Prostate gland (tissue), 2 donors: ENCODE measurements around the gene OVCA2. TPM values are rescaled to one million over a fixed set of nuclear protein-coding genes. Genes with fewer than 3 reads are reported as not detected.
A peak's percentile ranks its signal among the peaks of the same experiment; 100 is the strongest.

Source experiments
- DNase-seq: peaks from one replicate; pipeline ENCODE4 v3.0.0-alpha.2; 2019; ENCODE audit warnings: low spot score
- H3K27ac ChIP-seq, 2 donors: fragments of 200-600 bp; sonication (generic); 2 replicates each; pipeline ENCODE4 v1.5.1; 2017 to 2019
- H3K27me3 ChIP-seq: fragments of 200-600 bp; sonication (generic); replicated peaks from 2 replicates; pipeline ENCODE4 v1.5.1; 2019; ENCODE audit not compliant: insufficient read depth
- H3K36me3 ChIP-seq, 2 donors: fragments of 200-600 bp; sonication (generic); 1 replicate in 1 of 2; 2 replicates in 1 of 2; pipeline versions ENCODE4 v1.5.1 to v1.8.1; 2017 to 2019
- H3K4me1 ChIP-seq: fragments of 200-600 bp; sonication (generic); replicated peaks from 2 replicates; pipeline ENCODE4 v1.5.1; 2019
- H3K4me3 ChIP-seq, 2 donors: fragments of 200-600 bp; sonication (generic); 2 replicates each; pipeline ENCODE4 v1.5.1; 2017 to 2019
- H3K9me3 ChIP-seq: fragments of 200-600 bp; sonication (generic); 2 replicates; pipeline ENCODE4 v1.5.1; 2017
- CTCF ChIP-seq, 4 experiments: fragments of 200-600 bp in 2 of 4; fragments of 450-650 bp in 2 of 4; sonication (generic) in 2 of 4; IDR thresholded peaks; 1 replicate in 3 of 4; 2 replicates in 1 of 4; pipeline ENCODE4 v1.5.1; 2016 to 2019; ENCODE audit warnings: antibody characterized with exemption in 4 of 4, mild to moderate bottlenecking in 2 of 4, moderate library complexity in 2 of 4
- POLR2A ChIP-seq: fragments of 450-650 bp; IDR thresholded peaks from one replicate; pipeline ENCODE4 v1.6.1; 2016; ENCODE audit warnings: antibody characterized with exemption, mild to moderate bottlenecking
- POLR2AphosphoS5 ChIP-seq: sonication (generic); formaldehyde crosslinking; IDR thresholded peaks from one replicate; pipeline ENCODE4 v1.6.1; 2017; ENCODE audit warnings: antibody characterized with exemption
- WGBS: methylation state at CpG from one replicate; pipeline ENCODE4 v1.1.5; 2018; 5-methylcytosine and 5-hydroxymethylcytosine counted together
- intact Hi-C: fragments of 100-400 bp; cut with DNase I; formaldehyde crosslinking; loops from one replicate; pipeline ENCODE4 v1.14.2; 2022
- total RNA-seq, 2 donors: library from RNA; depleted of rRNA; stranded (reverse); fragments of >200 nt; gene quantifications; one replicate each; pipeline ENCODE4 v1.1.0, GENCODE V29; 2016

The OVCA2 gene
- total RNA-seq, 2 donors from 2014 or later, result 52.2 to 57.5 TPM

DNA sequence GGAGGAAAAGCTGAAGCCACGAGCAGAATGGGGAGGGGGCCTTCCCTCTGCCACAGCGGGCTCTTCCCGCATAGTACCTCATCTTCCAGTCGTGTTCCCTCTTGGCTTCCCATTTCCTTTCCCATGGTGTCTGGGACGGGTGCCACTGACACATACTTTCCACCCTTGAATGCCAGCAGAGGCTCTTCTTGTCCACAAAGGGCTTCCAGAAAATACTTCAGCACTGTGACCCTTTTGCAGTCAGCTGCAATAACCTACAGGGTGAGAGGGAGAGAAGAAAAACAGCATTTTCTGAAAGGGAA, 43.8 kb downstream of the OVCA2 start:
- TF ChIP-seq POLR2A, result no peak
- no peak for TF ChIP-seq CTCF (IDR thresholded peaks at IDR 0.05)
- TF ChIP-seq POLR2AphosphoS5, result peak; percentile 12
- no peak for DNase-seq
- H3K27ac ChIP-seq, result peak overlapping the region; percentile 69
- H3K4me1 ChIP-seq, result peaks cover 13% of the 10 kb centered on the region
- peaks cover 4 to 7% of the 10 kb centered on the region in 2 donors for H3K36me3 ChIP-seq
- no peak overlapping the region for H3K4me3 ChIP-seq
- no peaks in the 10 kb centered on the region for H3K27me3 ChIP-seq
- WGBS, result 42% methylated on average over 5 of the region's 5 CpGs
- no peaks in the 10 kb centered on the region for H3K9me3 ChIP-seq
- intact Hi-C loops, result no loop called here

DNA sequence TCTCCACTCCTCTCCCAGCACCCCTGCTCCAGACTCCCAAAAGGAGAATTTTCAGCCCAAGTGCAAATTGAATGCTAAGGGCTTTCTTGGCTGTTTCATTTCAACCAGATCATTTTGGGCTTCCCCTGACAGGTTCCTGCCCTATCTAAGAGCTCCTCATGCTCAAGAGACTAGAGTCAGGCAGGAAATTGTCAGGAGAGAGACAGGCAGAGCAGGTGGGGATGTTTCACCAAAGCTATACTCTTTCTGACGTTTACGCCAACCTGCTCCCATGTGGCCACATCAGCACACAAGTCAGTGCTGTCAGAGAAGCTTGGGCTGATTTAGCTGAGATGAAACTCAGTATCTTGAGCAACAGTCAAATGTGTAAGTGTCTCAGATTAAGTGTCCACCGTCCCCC, 44.5 kb downstream of the OVCA2 start:
- 83% methylated on average over 3 of the region's 3 CpGs for WGBS
- Histone ChIP-seq H3K4me3 (no peak overlapping the region), H3K4me1 (peaks cover 13% of the 10 kb centered on the region), H3K9me3 (no peaks in the 10 kb centered on the region), H3K27ac (peak overlapping the region; percentile 49 to 69), H3K36me3 (peaks cover 0 to 1% of the 10 kb centered on the region in 2 donors), H3K27me3 (no peaks in the 10 kb centered on the region)
- intact Hi-C loops, result no loop called here
- no peak for TF ChIP-seq POLR2AphosphoS5
- TF ChIP-seq POLR2A, result no peak
- TF ChIP-seq CTCF (IDR thresholded peaks at IDR 0.05), result no peak
- DNase-seq, result no peak

GRCh38 chr17:2087597-2088211, 45.9 kb downstream of the OVCA2 start:
- no peak for DNase-seq
- Histone ChIP-seq H3K27me3 (no peaks in the 10 kb centered on the region), H3K4me1 (peaks cover 13% of the 10 kb centered on the region), H3K36me3 (no peaks in the 10 kb centered on the region), H3K27ac (peak overlapping the region; percentile 27 to 69), H3K4me3 (no peak overlapping the region), H3K9me3 (no peaks in the 10 kb centered on the region)
- 62% methylated on average over 10 of the region's 10 CpGs for WGBS
- intact Hi-C loops, result no loop called here
- TF ChIP-seq POLR2AphosphoS5 (peak; percentile 29), POLR2A (no peak), CTCF (IDR thresholded peaks at IDR 0.05) (no peak)

GRCh38 chr17:2089021-2089422, 47.2 kb downstream of the OVCA2 start:
- WGBS, result 61% methylated on average over 8 of the region's 8 CpGs
- no peaks in the 10 kb centered on the region for H3K27me3 ChIP-seq
- peak overlapping the region; percentile 74 to 79 for H3K27ac ChIP-seq
- TF ChIP-seq POLR2AphosphoS5, result no peak
- no peak for TF ChIP-seq CTCF (IDR thresholded peaks at IDR 0.05)
- no peak for TF ChIP-seq POLR2A
- H3K36me3 ChIP-seq, result no peaks in the 10 kb centered on the region
- H3K4me1 ChIP-seq, result peaks cover 13% of the 10 kb centered on the region
- no peak for DNase-seq
- no peaks in the 10 kb centered on the region for H3K9me3 ChIP-seq
- intact Hi-C loops, result no loop called here
- peak overlapping the region in 1 of 2 donors; percentile 5 for H3K4me3 ChIP-seq

DNA sequence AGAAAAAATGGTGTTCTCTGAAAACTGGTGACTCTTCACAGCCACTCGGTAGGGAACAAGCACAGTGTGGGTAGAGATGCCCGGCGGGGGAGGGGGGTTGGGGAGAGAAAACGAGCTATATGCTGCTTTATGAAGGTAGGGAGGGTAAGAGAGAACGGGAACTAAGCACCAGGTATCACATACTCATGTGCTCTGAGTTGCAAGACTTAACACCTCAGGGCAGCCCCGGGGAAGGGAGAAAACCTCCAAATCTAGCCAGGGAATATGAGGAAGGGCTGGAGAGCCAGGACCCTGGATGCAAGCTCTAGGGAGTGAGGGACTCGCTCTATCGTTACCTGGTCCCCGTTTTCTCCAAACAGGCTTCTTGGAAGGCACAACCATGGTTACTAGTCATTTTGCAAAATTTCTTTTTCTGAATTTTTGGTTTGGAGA, 48.4 kb downstream of the OVCA2 start:
- H3K4me1 ChIP-seq, result peaks cover 15% of the 10 kb centered on the region
- TF ChIP-seq POLR2A, result no peak
- no peak for TF ChIP-seq POLR2AphosphoS5
- no peak for TF ChIP-seq CTCF (IDR thresholded peaks at IDR 0.05)
- H3K27me3 ChIP-seq, result no peaks in the 10 kb centered on the region
- H3K27ac ChIP-seq, result peak overlapping the region; percentile 74 to 79
- H3K4me3 ChIP-seq, result no peak overlapping the region
- no peaks in the 10 kb centered on the region for H3K36me3 ChIP-seq
- intact Hi-C loops, result loop anchor here (5.0 kb wide), 1 partner anchor 33 kb away; the partner anchor contains the start of gene HIC1
- DNase-seq, result no peak
- WGBS, result 53% methylated on average over 9 of the region's 9 CpGs
- H3K9me3 ChIP-seq, result no peaks in the 10 kb centered on the region
